H9 (cell line): ENCODE data around the gene RALGDS. TPM values are rescaled to one million over a fixed set of nuclear protein-coding genes. Genes with fewer than 3 reads are reported as not detected.

ENCODE experiments used
- DNase-seq: peaks from one replicate; pipeline ENCODE4 v3.0.0-alpha.2; 2017
- H2AFZ ChIP-seq: one replicate; pipeline ENCODE4 v1.6.1; 2013; ENCODE audit warnings: mild to moderate bottlenecking, low read length, control low read depth, moderate library complexity
- H2AK5ac ChIP-seq: 2 replicates; pipeline ENCODE4 v1.6.1; 2013; ENCODE audit warnings: low read length, control low read depth, mixed read lengths; ENCODE audit not compliant: insufficient read length
- H2BK120ac ChIP-seq: one replicate; pipeline ENCODE4 v1.6.1; 2013; ENCODE audit warnings: low read depth, mild to moderate bottlenecking, low read length, control low read depth, inconsistent platforms; ENCODE audit not compliant: poor library complexity, severe bottlenecking
- H2BK12ac ChIP-seq: 2 replicates; pipeline ENCODE4 v1.6.1; 2013; ENCODE audit warnings: low read length, control low read depth, mixed read lengths, low read depth; ENCODE audit not compliant: insufficient read length
- H2BK15ac ChIP-seq: 2 replicates; pipeline ENCODE4 v1.6.1; 2013; ENCODE audit warnings: low read depth, low read length, control low read depth
- H2BK20ac ChIP-seq: one replicate; pipeline ENCODE4 v1.6.1; 2013; ENCODE audit warnings: low read depth, mild to moderate bottlenecking, low read length, control low read depth, inconsistent platforms; ENCODE audit not compliant: poor library complexity, severe bottlenecking
- H2BK5ac ChIP-seq: 2 replicates; pipeline ENCODE4 v1.6.1; 2013; ENCODE audit warnings: low read length, control low read depth, mixed read lengths; ENCODE audit not compliant: insufficient read length
- H3K14ac ChIP-seq: 2 replicates; pipeline ENCODE4 v1.6.1; 2013; ENCODE audit warnings: low read length, control low read depth; ENCODE audit not compliant: insufficient read depth
- H3K18ac ChIP-seq: 2 replicates; pipeline ENCODE4 v1.6.1; 2013; ENCODE audit warnings: low read depth, mild to moderate bottlenecking, mixed read lengths, low read length, control low read depth; ENCODE audit not compliant: insufficient read length
- H3K23ac ChIP-seq: 2 replicates; pipeline ENCODE4 v1.6.1; 2013; ENCODE audit warnings: low read length, control low read depth, mixed read lengths, low read depth; ENCODE audit not compliant: insufficient read length
- H3K23me2 ChIP-seq: 2 replicates; pipeline ENCODE4 v1.6.1; 2013; ENCODE audit warnings: low read depth, mild to moderate bottlenecking, mixed read lengths, low read length, control low read depth; ENCODE audit not compliant: insufficient read length, poor library complexity, severe bottlenecking
- H3K27ac ChIP-seq: 2 replicates; pipeline ENCODE4 v1.5.1; 2013; ENCODE audit warnings: low read length, control low read depth, mixed read lengths, low read depth; ENCODE audit not compliant: insufficient read length
- H3K27me3 ChIP-seq: 2 replicates; pipeline ENCODE4 v1.6.1; 2013; ENCODE audit warnings: low read length, control low read depth, inconsistent platforms; ENCODE audit not compliant: insufficient read depth
- H3K4ac ChIP-seq: 2 replicates; pipeline ENCODE4 v1.6.1; 2013; ENCODE audit warnings: low read depth, mild to moderate bottlenecking, control low read depth, inconsistent platforms, low read length, moderate library complexity
- H3K4me1 ChIP-seq: 2 replicates; pipeline ENCODE4 v1.6.1; 2013; ENCODE audit warnings: low read length, control low read depth, inconsistent platforms; ENCODE audit not compliant: insufficient read depth
- H3K4me2 ChIP-seq: 2 replicates; pipeline ENCODE4 v1.6.1; 2013; ENCODE audit warnings: low read length, control low read depth, mixed read lengths; ENCODE audit not compliant: insufficient read length, insufficient read depth
- H3K56ac ChIP-seq: 2 replicates; pipeline ENCODE4 v1.6.1; 2013; ENCODE audit warnings: low read depth, mild to moderate bottlenecking, mixed read lengths, low read length, control low read depth; ENCODE audit not compliant: insufficient read length
- H3K79me1 ChIP-seq: 2 replicates; pipeline ENCODE4 v1.6.1; 2013; ENCODE audit warnings: low read depth, mild to moderate bottlenecking, moderate library complexity, low read length, control low read depth, inconsistent platforms; ENCODE audit not compliant: insufficient read depth, poor library complexity, severe bottlenecking
- H3K79me2 ChIP-seq: 2 replicates; pipeline ENCODE4 v1.6.1; 2013; ENCODE audit warnings: low read length, control low read depth, inconsistent platforms; ENCODE audit not compliant: insufficient read depth
- H3K9ac ChIP-seq: 2 replicates; pipeline ENCODE4 v1.6.1; 2013; ENCODE audit warnings: low read length, control low read depth, mixed read lengths; ENCODE audit not compliant: insufficient read length; ENCODE audit errors: extremely low read depth
- H3K9me3 ChIP-seq: one replicate; pipeline ENCODE4 v1.6.1; 2013; ENCODE audit warnings: low read depth, low read length, inconsistent platforms; ENCODE audit not compliant: control insufficient read depth
- H3T11ph ChIP-seq: one replicate; pipeline ENCODE4 v1.6.1; 2013; ENCODE audit warnings: mild to moderate bottlenecking, low read length, control low read depth, inconsistent platforms
- H4K20me1 ChIP-seq: one replicate; pipeline ENCODE4 v1.6.1; 2013; ENCODE audit not compliant: control insufficient read depth, insufficient read length, insufficient read depth
- H4K5ac ChIP-seq: 2 replicates; pipeline ENCODE4 v1.6.1; 2013; ENCODE audit warnings: low read depth, mild to moderate bottlenecking, mixed read lengths, low read length, control low read depth; ENCODE audit not compliant: insufficient read length
- H4K8ac ChIP-seq: replicated peaks from 2 replicates; pipeline ENCODE4 v1.6.1; 2013; ENCODE audit warnings: low read length, control low read depth, mixed read lengths, low read depth; ENCODE audit not compliant: insufficient read length
- H4K91ac ChIP-seq: 2 replicates; pipeline ENCODE4 v1.6.1; 2013; ENCODE audit warnings: low read depth, mild to moderate bottlenecking, moderate library complexity, mixed read lengths, low read length, control low read depth; ENCODE audit not compliant: insufficient read length
- H3K27ac Mint-ChIP-seq, 3 experiments: 2 replicates in 2 of 3; 3 replicates in 1 of 3; pipeline ENCODE4 v1.8.0; 2020 to 2021; ENCODE audit warnings: mixed read lengths in 3 of 3, mild to moderate bottlenecking in 1 of 3, moderate library complexity in 1 of 3
- H3K27me3 Mint-ChIP-seq: 2 replicates; pipeline ENCODE4 v1.8.0; 2021; ENCODE audit warnings: low read depth, mild to moderate bottlenecking, moderate library complexity, mixed read lengths
- H3K36me3 Mint-ChIP-seq, 3 experiments: 2 replicates in 2 of 3; 3 replicates in 1 of 3; pipeline ENCODE4 v1.8.0; 2020 to 2021; ENCODE audit warnings: low read depth in 3 of 3, mixed read lengths in 3 of 3; ENCODE audit not compliant: insufficient read depth in 1 of 3
- H3K4me1 Mint-ChIP-seq, 2 experiments: 2 replicates each; pipeline ENCODE4 v1.8.0; 2020; ENCODE audit warnings: mixed read lengths in 2 of 2
- H3K4me3 Mint-ChIP-seq, 2 experiments: 2 replicates in 1 of 2; 3 replicates in 1 of 2; pipeline ENCODE4 v1.8.0; 2020 to 2021; ENCODE audit warnings: mild to moderate bottlenecking in 2 of 2, mixed read lengths in 2 of 2, moderate library complexity in 1 of 2
- H3K9me3 Mint-ChIP-seq, 2 experiments: 2 replicates in 1 of 2; 3 replicates in 1 of 2; pipeline ENCODE4 v1.8.0; 2020; ENCODE audit warnings: mild to moderate bottlenecking in 2 of 2, mixed read lengths in 2 of 2, moderate library complexity in 1 of 2
- CTCF ChIP-seq: fragments of 200-600 bp; sonication (generic); conservative IDR thresholded peaks from 3 replicates; pipeline ENCODE4 v1.8.0; 2021; ENCODE audit warnings: antibody characterized with exemption, mild to moderate bottlenecking
- WGBS: extraction: QIAGEN DNeasy Blood & Tissue Kit; methylation state at CpG from one replicate; pipeline ENCODE4 v1.1.7; 2013; ENCODE audit warnings: missing lambda C conversion rate, low lambda C conversion rate, mixed read lengths; ENCODE audit not compliant: insufficient read length; ENCODE audit errors: extremely low coverage; 5-methylcytosine and 5-hydroxymethylcytosine counted together
- total RNA-seq: library from RNA; stranded (reverse); gene quantifications from 2 replicates; pipeline ENCODE4 v1.2.1, GENCODE V29; 2021

The RALGDS gene
- total RNA-seq, 1 experiment from 2014 or later: 21.3 TPM

DNA sequence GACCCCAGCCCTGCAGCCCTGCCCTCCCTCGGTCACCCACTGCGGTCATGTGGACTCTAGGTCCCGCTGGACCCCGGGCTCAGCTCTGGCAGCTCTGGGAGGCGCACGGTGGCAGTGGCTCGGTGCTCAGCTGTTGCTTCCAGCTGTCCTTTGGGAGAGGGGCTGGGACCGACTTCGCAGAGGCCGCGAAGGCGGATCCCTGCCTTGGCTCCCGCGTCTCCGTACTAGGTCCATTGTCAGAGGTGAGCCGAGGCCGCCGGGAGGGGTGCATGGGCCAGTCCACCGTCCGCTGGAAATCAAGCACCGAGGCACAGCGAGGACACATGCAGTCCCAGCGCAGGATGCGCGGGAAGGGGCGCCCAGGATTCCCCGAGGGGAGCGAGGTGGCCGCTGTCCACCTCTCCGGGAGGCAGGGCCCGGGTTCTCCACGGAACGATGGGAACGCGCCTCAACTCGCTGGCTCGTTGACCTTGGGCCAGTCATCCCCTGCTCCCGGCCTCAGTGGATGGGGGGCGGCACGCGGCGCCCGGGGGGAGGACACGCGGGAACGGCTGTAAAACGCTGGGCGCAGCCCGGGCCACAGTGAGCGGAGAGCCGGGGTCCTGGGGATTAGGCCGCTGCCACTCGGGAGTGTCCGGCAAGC, 41.9 kb upstream of the RALGDS start:
- no peak overlapping the region for H3T11ph ChIP-seq
- no peak overlapping the region for H2BK12ac ChIP-seq
- no peaks in the 10 kb centered on the region for H3K9me3 Mint-ChIP-seq
- H3K4me2 ChIP-seq: peak overlapping the region; percentile 31
- peaks cover 21% of the 10 kb centered on the region for H3K27me3 Mint-ChIP-seq
- no peaks in the 10 kb centered on the region for H3K27me3 ChIP-seq
- no peak overlapping the region for H3K18ac ChIP-seq
- H3K9ac ChIP-seq: no peak overlapping the region
- H4K5ac ChIP-seq: no peak overlapping the region
- no peak overlapping the region for H3K14ac ChIP-seq
- no peak overlapping the region for H2BK5ac ChIP-seq
- no peak overlapping the region for H2AFZ ChIP-seq
- no peak overlapping the region for H2BK15ac ChIP-seq
- H3K4ac ChIP-seq: no peak overlapping the region
- no peak for DNase-seq
- H3K23me2 ChIP-seq: peaks cover 4% of the 10 kb centered on the region
- no peak overlapping the region for H3K27ac Mint-ChIP-seq
- no peak overlapping the region for H3K27ac ChIP-seq
- no peaks in the 10 kb centered on the region for H4K20me1 ChIP-seq
- no peak for TF ChIP-seq CTCF
- no peaks in the 10 kb centered on the region for H3K79me2 ChIP-seq
- no peak overlapping the region for H4K8ac ChIP-seq
- no peak overlapping the region for H3K56ac ChIP-seq
- H3K9me3 ChIP-seq: no peaks in the 10 kb centered on the region
- H3K4me3 Mint-ChIP-seq: peak overlapping the region; percentile 51 to 73; a peak in 3 of 5 replicates
- no CpG with 5 or more reads among the region's 54 CpGs for WGBS
- no peak overlapping the region for H2AK5ac ChIP-seq
- H2BK20ac ChIP-seq: no peak overlapping the region
- no peaks in the 10 kb centered on the region for H3K79me1 ChIP-seq
- H2BK120ac ChIP-seq: no peak overlapping the region
- peaks cover 8 to 12% (median 9%) of the 10 kb centered on the region in 3 experiments; a peak in 5 of 7 replicates for H3K36me3 Mint-ChIP-seq
- H4K91ac ChIP-seq: no peak overlapping the region
- peaks cover 5 to 6% of the 10 kb centered on the region in 2 experiments for H3K4me1 Mint-ChIP-seq
- no peak overlapping the region for H3K23ac ChIP-seq
- no peaks in the 10 kb centered on the region for H3K4me1 ChIP-seq
